ENCODE data around the gene FOXL3.

- no peak for TF ChIP-seq CTCF (IDR thresholded peaks at IDR 0.05 in 4 of 5, conservative IDR thresholded peaks at IDR 0.05 in 1 of 5)
- TF ChIP-seq POLR2A (IDR thresholded peaks at IDR 0.05) = no peak
These were observed 36.9 kb downstream of the FOXL3 start for GRCh38 chr7:326809-327232.
